ENCODE data around the gene ITLN1. TPM values are rescaled to one million over a fixed set of nuclear protein-coding genes. Genes with fewer than 3 reads are reported as not detected.

Gene ITLN1
- total RNA-seq, 1 donor from 2014 or later: not detected

DNA sequence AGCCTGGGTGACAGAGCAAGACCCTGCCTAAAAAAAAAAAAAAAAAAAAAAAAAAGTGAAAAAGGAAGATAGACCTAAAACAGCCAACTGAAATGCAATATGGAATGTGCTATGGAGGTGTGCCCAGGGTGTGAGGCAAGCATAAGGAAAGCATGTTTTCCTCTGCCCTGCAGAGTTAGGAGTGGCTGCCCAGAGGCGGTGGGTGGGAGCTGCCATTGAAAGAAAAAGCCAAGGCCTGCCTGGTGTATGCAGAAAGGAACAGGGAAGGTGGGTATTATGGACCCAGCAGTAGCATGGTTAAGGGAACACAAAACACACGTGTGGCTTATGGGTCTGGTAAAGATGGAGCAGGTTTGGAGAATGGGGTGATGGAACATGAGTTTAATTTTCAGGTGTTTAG lies 31.2 kb downstream of the ITLN1 start:
- no peak for DNase-seq (ENCODE audit: low read depth)
- no peak overlapping the region for H3K4me3 ChIP-seq (ENCODE audit: low read depth, low read length)
- TF ChIP-seq, protein P1, sequence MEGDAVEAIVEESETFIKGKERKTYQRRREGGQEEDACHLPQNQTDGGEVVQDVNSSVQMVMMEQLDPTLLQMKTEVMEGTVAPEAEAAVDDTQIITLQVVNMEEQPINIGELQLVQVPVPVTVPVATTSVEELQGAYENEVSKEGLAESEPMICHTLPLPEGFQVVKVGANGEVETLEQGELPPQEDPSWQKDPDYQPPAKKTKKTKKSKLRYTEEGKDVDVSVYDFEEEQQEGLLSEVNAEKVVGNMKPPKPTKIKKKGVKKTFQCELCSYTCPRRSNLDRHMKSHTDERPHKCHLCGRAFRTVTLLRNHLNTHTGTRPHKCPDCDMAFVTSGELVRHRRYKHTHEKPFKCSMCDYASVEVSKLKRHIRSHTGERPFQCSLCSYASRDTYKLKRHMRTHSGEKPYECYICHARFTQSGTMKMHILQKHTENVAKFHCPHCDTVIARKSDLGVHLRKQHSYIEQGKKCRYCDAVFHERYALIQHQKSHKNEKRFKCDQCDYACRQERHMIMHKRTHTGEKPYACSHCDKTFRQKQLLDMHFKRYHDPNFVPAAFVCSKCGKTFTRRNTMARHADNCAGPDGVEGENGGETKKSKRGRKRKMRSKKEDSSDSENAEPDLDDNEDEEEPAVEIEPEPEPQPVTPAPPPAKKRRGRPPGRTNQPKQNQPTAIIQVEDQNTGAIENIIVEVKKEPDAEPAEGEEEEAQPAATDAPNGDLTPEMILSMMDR (conservative IDR thresholded peaks at IDR 0.05; ENCODE audit: low read depth, low read length): no peak

DNA sequence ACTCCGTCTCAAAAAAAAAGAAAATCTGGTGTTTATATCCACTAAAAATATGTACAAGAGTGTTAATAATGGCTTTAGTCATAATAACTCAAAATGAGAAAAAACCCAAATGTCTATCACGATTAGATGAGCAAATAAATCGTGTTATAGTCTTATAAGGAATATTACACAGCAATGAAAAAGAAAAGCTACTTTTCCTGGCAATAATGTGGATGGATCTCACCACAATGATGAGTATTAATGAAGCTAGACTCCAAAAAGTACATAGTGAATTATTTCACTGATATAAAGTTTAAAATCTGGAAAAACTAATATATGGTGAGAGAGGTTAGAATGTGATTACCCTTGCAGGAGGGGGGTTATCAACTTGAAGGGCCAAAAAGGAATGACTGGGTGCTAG lies 32.0 kb downstream of the ITLN1 start:
- DNase-seq (ENCODE audit: low read depth): no peak
- no peak overlapping the region for H3K4me3 ChIP-seq (ENCODE audit: low read depth, low read length)
- TF ChIP-seq, protein P1 (conservative IDR thresholded peaks at IDR 0.05; ENCODE audit: low read depth, low read length): no peak

DNA sequence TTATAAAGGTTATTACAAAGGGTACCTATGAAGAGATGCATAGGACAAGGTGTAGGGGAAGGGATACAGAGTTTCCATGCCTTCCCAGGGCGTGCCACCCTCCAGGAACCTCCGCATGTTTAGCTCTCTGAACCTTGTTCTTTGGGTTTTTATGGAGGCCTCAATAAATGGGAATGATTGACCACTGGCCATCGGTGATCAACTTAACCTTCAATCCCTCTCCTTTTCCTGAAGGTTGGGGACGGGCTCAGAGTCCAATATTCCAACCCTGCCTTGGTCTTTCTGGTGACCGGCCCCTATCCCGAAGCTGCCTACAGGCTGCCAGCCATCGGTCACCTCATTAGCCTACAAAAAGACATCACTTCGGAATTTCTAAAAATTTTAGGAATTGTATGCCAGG lies 34.0 kb downstream of the ITLN1 start:
- no peak for DNase-seq (ENCODE audit: low read depth)
- no peak overlapping the region for H3K4me3 ChIP-seq (ENCODE audit: low read depth, low read length)
- TF ChIP-seq, protein P1 (conservative IDR thresholded peaks at IDR 0.05; ENCODE audit: low read depth, low read length): no peak

DNA sequence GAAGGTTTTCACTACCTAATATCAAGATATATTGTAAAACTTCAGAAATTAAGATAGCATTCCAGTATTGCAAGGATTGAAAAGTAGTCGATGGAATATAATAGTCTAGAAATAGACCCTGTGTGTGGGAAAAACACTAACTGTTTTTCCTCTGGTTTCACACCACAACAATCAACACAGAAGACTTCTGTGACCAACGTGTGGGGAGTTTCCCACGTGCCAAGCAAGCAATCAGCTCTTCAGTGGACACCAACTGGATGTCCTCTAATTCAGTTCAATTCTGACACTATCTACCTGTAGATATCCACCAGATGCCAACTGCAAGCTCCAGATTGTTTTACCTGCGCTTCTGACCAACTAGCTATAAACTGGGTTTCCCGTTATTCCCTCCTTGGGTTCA lies 34.4 kb downstream of the ITLN1 start:
- TF ChIP-seq, protein P1 (conservative IDR thresholded peaks at IDR 0.05; ENCODE audit: low read depth, low read length): no peak
- no peak overlapping the region for H3K4me3 ChIP-seq (ENCODE audit: low read depth, low read length)
- no peak for DNase-seq (ENCODE audit: low read depth)

DNA sequence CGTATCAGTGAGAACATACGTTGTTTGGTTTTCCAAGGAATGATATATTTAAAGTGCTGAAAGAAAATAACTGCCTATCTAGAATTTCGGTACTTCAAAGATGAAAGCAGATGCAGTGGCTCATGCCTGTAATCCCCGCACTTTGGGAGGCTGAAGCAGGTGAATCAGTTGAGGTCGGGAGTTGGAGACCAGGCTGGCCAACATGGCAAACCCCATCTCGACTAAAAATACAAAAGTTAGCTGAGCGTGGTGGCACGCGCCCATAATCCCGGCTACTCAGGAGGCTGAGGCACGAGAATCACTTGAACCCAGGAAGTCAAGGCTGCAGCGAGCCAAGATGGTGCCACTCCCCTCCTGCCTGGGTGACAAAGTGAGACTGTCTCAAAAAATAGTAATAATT lies 38.7 kb downstream of the ITLN1 start:
- no peak for DNase-seq (ENCODE audit: low read depth)
- no peak overlapping the region for H3K4me3 ChIP-seq (ENCODE audit: low read depth, low read length)
- TF ChIP-seq, protein P1 (conservative IDR thresholded peaks at IDR 0.05; ENCODE audit: low read depth, low read length): no peak

DNA sequence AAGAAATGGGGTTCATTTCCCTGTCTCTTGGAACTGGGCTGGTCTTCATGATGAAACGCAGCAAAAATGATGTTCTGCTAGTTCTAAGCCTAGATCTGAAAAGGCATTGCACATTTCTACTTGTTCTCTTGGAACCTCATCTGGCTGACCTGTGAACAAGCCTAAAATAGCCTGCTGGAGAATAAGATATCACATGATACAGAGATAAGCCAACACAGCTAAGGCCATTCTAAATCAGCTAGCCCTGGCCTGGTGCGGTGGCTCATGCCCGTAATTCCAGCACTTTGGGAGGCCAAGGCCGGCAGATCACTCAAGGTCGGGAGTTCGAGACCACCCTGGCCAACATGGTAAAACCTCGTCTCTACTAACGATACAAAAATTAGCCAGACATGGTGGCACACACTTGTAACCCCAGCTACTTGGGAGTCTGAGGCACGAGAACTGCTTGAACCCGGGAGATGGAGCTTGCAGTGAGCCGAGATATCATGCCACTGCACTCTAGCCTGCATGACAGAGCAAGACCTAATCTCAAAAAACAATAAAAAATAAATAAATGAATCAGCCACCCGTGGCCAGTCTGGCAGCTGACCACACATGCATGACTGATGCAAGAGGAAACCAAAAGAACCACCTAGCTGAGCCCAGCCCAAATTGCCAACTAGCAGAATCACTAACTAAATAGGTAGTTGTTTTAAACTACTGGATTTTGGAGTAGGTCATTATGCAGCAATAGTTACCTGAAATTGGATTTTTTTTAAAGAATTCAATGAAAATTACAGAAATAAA lies 40.3 kb downstream of the ITLN1 start:
- no peak overlapping the region for H3K4me3 ChIP-seq (ENCODE audit: low read depth, low read length)
- DNase-seq (ENCODE audit: low read depth): no peak
- TF ChIP-seq, protein P1 (conservative IDR thresholded peaks at IDR 0.05; ENCODE audit: low read depth, low read length): no peak

DNA sequence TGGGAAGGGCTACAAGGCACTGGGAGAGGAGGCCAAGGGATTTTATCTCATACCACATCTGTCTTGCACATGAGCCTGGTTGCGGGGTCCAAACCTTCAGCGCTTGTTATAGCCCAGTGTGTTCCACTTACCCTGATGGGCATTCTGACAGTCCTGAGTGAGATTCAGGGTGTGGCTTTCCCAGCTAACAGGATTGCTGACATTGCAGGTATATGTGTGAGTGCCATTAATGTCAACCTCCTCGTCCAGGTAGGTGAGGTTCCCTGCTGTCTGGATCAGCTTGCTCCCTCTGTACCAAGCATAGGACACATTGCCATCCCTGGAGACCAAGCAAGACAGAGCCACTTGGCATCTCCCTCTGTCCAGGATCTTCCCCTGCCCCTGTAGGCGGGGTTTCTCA lies 43.9 kb downstream of the ITLN1 start:
- H3K4me3 ChIP-seq (ENCODE audit: low read depth, low read length): no peak overlapping the region
- TF ChIP-seq, protein P1 (conservative IDR thresholded peaks at IDR 0.05; ENCODE audit: low read depth, low read length): no peak
- DNase-seq (ENCODE audit: low read depth): no peak

Data from epithelial cell of proximal tubule (primary cell).